Spleen (tissue), 7 donors: ENCODE results near the gene DNHD1.

Experiments used
- CTCF ChIP-seq, 11 experiments: fragments of 200-600 bp in 7 of 11; fragments of 450-650 bp in 4 of 11; sonication (generic) in 4 of 11; IDR thresholded peaks in 8 of 11; conservative IDR thresholded peaks in 3 of 11; 1 replicate in 7 of 11; 2 replicates in 4 of 11; pipeline versions ENCODE4 v1.4.0 to v1.8.0; 2016 to 2021; ENCODE audit warnings: antibody characterized with exemption in 11 of 11, inconsistent platforms in 4 of 11, mild to moderate bottlenecking in 1 of 11
- POLR2A ChIP-seq, 3 donors: fragments of 450-650 bp; IDR thresholded peaks; one replicate each; pipeline ENCODE4 v1.5.1; 2017; ENCODE audit warnings: antibody characterized with exemption in 3 of 3, mild to moderate bottlenecking in 1 of 3
- donor health status: DM: no; HTN: no; CAD: no; lungs with moderate emphysema.
- donor health status: DM: no; HTN: no; CAD: no.
- donor health status: DM: no; HTN: no; CAD: no.

DNA sequence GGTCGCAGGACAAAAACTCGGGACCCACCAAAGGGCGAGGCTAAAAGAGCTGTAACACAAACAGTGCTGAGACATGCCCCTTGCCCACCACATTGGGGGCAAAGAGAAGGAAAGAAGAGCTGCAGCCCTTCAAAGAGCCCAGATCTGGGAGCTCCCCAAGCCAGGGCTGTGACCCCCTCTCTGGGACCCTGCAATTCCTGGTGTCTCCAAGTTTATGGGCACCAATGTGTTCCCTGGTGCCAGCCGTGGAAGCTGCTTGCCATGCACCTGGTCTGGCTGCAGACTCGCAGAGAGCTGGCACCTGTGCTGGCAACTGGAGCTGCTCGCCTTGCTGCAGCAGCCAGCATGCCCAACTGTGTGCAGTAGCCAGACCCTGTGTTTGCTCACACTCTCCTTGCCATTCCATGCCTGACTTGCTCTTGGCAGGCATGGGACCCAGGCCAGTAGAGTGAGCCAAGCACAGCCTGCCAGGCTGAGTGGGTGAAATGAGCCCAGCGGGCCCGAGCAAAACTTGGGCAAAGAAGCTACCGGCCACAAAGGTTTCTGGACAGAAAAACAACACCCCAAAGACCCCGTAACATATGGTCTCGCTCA lies 90.4 kb downstream of the DNHD1 start:
- no peak for TF ChIP-seq CTCF (IDR thresholded peaks at IDR 0.05 in 8 of 11, conservative IDR thresholded peaks at IDR 0.05 in 3 of 11)
- TF ChIP-seq POLR2A (IDR thresholded peaks at IDR 0.05), result no peak
